SH-SY5Y (cell line): ENCODE results near the gene BCL6B.

Experiments
- GATA2 ChIP-seq: IDR thresholded peaks from 2 replicates; pipeline ENCODE4 v1.6.1; 2011; ENCODE audit warnings: mild to moderate bottlenecking, low read depth, low read length
- GATA3 ChIP-seq: IDR thresholded peaks from 2 replicates; pipeline ENCODE4 v1.6.1; 2011; ENCODE audit warnings: low read depth, mild to moderate bottlenecking, low read length, moderate library complexity

- TF ChIP-seq GATA2 (no peak), GATA3 (no peak)
Measured at GRCh38 chr17:7019367-7019766, 3.5 kb upstream of the BCL6B start.
